ENCODE measurements around the gene MUCL3.

The MUCL3 gene

GRCh38 chr6:30893666-30894065 is 47.1 kb upstream of the MUCL3 start:
- H3K9me3 ChIP-seq (ENCODE audit: control insufficient read depth, low read length), result no peaks in the 10 kb centered on the region
- no peak overlapping the region for H3K27ac ChIP-seq

GRCh38 chr6:30894381-30894780 is 46.4 kb upstream of the MUCL3 start:
- Histone ChIP-seq H3K27me3 (ENCODE audit: control insufficient read depth, insufficient read depth, low read length) (no peaks in the 10 kb centered on the region), H3K4me1 (peaks cover 6% of the 10 kb centered on the region), H3K4me2 (ENCODE audit: low read length) (no peak overlapping the region), H3K27ac (no peak overlapping the region), H2AFZ (no peak overlapping the region), H3K9ac (no peak overlapping the region), H3K36me3 (ENCODE audit: control insufficient read depth, insufficient read depth, low read length) (no peaks in the 10 kb centered on the region), H3K9me3 (ENCODE audit: control insufficient read depth, low read length) (no peaks in the 10 kb centered on the region), H3K4me3 (ENCODE audit: low read depth, low read length) (no peak overlapping the region), H3K79me2 (peaks cover 16% of the 10 kb centered on the region)
- no peak for TF ChIP-seq CTCF (IDR thresholded peaks at IDR 0.05)

More at GRCh38 chr6:30893666-30894065, 47.1 kb upstream of the MUCL3 start:
- Histone ChIP-seq H3K4me1 (peaks cover 6% of the 10 kb centered on the region), H3K79me2 (peaks cover 23% of the 10 kb centered on the region), H3K4me3 (ENCODE audit: low read depth, low read length) (no peak overlapping the region), H3K9ac (no peak overlapping the region), H2AFZ (no peak overlapping the region), H3K36me3 (ENCODE audit: control insufficient read depth, insufficient read depth, low read length) (no peaks in the 10 kb centered on the region), H3K4me2 (ENCODE audit: low read length) (no peak overlapping the region), H3K27me3 (ENCODE audit: control insufficient read depth, insufficient read depth, low read length) (no peaks in the 10 kb centered on the region)
- TF ChIP-seq CTCF (IDR thresholded peaks at IDR 0.05), result no peak

GRCh38 chr6:30894935-30895334 is 45.8 kb upstream of the MUCL3 start:
- H3K4me1 ChIP-seq, result peaks cover 5% of the 10 kb centered on the region
- no peak overlapping the region for H3K4me3 ChIP-seq (ENCODE audit: low read depth, low read length)
- H2AFZ ChIP-seq, result no peak overlapping the region
- peaks cover 10% of the 10 kb centered on the region for H3K79me2 ChIP-seq
- H3K27ac ChIP-seq, result no peak overlapping the region
- H3K36me3 ChIP-seq (ENCODE audit: control insufficient read depth, insufficient read depth, low read length), result no peaks in the 10 kb centered on the region
- H3K4me2 ChIP-seq (ENCODE audit: low read length), result no peak overlapping the region
- H3K9me3 ChIP-seq (ENCODE audit: control insufficient read depth, low read length), result no peaks in the 10 kb centered on the region
- no peak for TF ChIP-seq CTCF (IDR thresholded peaks at IDR 0.05)
- no peaks in the 10 kb centered on the region for H3K27me3 ChIP-seq (ENCODE audit: control insufficient read depth, insufficient read depth, low read length)
- H3K9ac ChIP-seq, result no peak overlapping the region

- Histone ChIP-seq H3K27ac (no peak overlapping the region), H2AFZ (no peak overlapping the region), H3K4me3 (ENCODE audit: low read depth, low read length) (no peak overlapping the region), H3K27me3 (ENCODE audit: control insufficient read depth, insufficient read depth, low read length) (no peaks in the 10 kb centered on the region), H3K79me2 (peaks cover 6% of the 10 kb centered on the region), H3K36me3 (ENCODE audit: control insufficient read depth, insufficient read depth, low read length) (no peaks in the 10 kb centered on the region), H3K4me1 (peaks cover 1% of the 10 kb centered on the region), H3K4me2 (ENCODE audit: low read length) (no peak overlapping the region), H3K9ac (no peak overlapping the region), H3K9me3 (ENCODE audit: control insufficient read depth, low read length) (no peaks in the 10 kb centered on the region)
- no peak for TF ChIP-seq CTCF (IDR thresholded peaks at IDR 0.05)
Observed at GRCh38 chr6:30895343-30895742, 45.4 kb upstream of the MUCL3 start.

- H3K79me2 ChIP-seq, result peaks cover 2% of the 10 kb centered on the region
- H3K9ac ChIP-seq, result no peak overlapping the region
- no peaks in the 10 kb centered on the region for H3K4me1 ChIP-seq
- H3K36me3 ChIP-seq (ENCODE audit: control insufficient read depth, insufficient read depth, low read length), result no peaks in the 10 kb centered on the region
- TF ChIP-seq CTCF (IDR thresholded peaks at IDR 0.05), result no peak
- no peak overlapping the region for H3K27ac ChIP-seq
- no peak overlapping the region for H2AFZ ChIP-seq
- no peak overlapping the region for H3K4me3 ChIP-seq (ENCODE audit: low read depth, low read length)
- no peaks in the 10 kb centered on the region for H3K27me3 ChIP-seq (ENCODE audit: control insufficient read depth, insufficient read depth, low read length)
- no peaks in the 10 kb centered on the region for H3K9me3 ChIP-seq (ENCODE audit: control insufficient read depth, low read length)
- no peak overlapping the region for H3K4me2 ChIP-seq (ENCODE audit: low read length)
Observed at GRCh38 chr6:30896541-30896940, 44.2 kb upstream of the MUCL3 start.
